GM13977 (cell line): ENCODE data around the gene KCNN3.

Experiments used
- DNase-seq: peaks from one replicate; pipeline ENCODE4 v3.0.0; 2012; ENCODE audit warnings: low spot score
- in situ Hi-C: fragments of 300-500 bp; cut with MboI; formaldehyde crosslinking; loops from one replicate; pipeline ENCODE4 v1.12.0; 2022; ENCODE audit warnings: low sequenced_read_pairs, low pct_unique_long_range_greater_than_20kb, mixed read lengths, inconsistent platforms; ENCODE audit not compliant: unreplicated experiment
- TF ChIP-seq, protein P1 (sequence below): IDR thresholded peaks from 2 replicates; pipeline ENCODE4 v1.5.1; 2012; ENCODE audit warnings: mild to moderate bottlenecking, control low read depth; ENCODE audit not compliant: insufficient read depth; ENCODE audit errors: extremely low read depth, missing control alignments

KCNN3 gene

DNA sequence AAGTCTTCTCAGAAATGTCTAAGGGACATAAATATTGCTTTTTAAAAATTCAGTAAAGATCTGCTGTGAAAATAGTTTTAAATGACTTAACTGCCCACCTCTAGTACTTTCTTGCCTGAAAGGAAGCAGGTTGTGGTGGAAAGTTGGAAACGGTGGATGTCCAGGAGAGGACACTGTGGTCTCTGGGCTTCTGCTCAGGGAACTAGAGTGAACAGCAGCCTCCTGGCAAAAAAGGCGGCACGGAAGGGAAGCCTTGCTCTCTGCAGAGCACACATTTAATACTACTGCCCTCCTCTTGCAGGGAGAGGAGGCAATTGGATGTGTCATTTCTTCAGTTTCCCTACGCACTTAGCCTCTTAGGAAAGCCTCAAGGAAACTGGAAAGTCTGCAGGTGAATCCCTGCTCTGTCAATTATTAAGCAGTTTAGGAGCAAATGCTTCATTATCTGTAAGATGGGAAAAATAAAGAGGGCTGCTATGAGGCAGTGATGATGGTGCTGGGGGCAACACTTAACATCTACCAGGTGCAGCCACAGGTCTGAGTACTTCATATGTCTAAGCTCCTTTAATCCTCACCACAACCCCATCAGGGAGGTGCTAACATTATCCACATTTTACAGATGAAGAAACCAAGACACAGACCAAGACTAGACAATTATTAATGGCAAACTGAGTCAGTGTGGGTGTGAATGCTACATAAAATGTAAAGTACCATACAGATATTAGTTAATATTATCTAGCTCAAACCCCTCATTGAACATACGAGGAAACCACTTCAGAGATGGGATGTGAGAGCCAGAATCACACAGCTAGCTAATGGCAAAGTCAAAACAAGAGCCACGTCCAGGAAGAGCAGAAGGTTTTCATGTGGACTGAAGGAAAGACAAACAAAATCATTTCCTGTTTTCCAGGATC is 153.2 kb downstream of the KCNN3 start:
- in situ Hi-C loops: no loop called here
- no peak for DNase-seq
- TF ChIP-seq, protein P1, sequence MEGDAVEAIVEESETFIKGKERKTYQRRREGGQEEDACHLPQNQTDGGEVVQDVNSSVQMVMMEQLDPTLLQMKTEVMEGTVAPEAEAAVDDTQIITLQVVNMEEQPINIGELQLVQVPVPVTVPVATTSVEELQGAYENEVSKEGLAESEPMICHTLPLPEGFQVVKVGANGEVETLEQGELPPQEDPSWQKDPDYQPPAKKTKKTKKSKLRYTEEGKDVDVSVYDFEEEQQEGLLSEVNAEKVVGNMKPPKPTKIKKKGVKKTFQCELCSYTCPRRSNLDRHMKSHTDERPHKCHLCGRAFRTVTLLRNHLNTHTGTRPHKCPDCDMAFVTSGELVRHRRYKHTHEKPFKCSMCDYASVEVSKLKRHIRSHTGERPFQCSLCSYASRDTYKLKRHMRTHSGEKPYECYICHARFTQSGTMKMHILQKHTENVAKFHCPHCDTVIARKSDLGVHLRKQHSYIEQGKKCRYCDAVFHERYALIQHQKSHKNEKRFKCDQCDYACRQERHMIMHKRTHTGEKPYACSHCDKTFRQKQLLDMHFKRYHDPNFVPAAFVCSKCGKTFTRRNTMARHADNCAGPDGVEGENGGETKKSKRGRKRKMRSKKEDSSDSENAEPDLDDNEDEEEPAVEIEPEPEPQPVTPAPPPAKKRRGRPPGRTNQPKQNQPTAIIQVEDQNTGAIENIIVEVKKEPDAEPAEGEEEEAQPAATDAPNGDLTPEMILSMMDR: no peak

DNA sequence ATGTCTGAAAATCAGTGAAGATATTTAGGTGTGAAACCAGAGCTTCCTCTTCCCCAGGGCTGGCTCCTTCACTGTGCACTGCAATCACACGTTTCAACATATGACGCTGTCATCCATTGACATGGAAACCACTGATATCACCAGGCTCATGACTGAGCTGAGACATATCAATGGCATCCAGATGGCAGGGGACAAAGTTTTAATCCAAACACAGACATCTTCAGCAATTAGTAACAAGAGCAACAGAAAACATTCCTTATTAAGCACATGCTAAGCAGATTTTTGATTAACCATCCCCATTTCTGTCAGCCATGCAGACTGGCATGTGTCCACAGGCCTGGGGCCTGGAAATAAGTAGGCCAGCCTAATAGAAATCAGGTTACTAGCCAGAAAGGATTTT is 154.1 kb downstream of the KCNN3 start:
- TF ChIP-seq, protein P1: no peak
- no peak for DNase-seq
- in situ Hi-C loops: no loop called here

DNA sequence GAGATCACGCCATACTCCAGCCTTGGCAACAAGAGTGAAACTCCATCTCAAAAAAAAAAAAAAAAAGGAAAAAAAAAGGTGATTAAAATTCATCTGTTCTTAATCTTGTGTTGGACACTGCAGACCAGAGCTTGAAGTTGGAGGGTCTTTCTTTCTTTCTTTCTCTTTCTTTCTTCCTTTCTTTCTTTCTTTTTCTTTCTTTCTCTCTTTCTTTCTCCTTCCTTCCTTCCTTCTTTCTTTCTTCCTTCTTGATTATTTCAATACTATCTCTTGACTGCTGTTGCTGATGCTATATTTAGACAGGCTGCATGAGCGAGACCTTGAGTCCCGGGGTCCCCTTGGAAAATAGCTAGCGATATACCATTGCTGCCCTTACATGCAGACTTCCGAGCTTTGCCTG is 154.7 kb downstream of the KCNN3 start:
- in situ Hi-C loops: no loop called here
- DNase-seq: no peak
- TF ChIP-seq, protein P1: no peak

DNA sequence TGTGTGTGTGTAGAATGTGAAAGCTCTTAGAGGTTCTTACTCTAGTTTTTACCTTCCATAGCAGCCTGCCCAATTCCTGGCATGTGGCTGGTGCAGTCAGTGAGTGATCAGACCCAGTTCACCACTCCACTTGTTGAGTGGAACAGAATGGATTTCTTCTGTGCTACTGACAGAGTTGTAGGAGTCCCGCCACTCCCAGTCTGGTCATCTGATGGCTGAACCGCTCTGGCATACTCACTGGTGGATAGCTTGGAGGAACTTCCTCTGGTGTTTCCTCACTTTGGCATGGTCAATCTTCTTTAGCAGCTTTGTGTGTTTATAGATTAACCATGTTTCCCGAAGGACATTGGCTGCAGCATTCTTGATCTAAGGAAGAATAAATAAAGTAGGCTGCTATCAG is 155.4 kb downstream of the KCNN3 start:
- no peak for DNase-seq
- TF ChIP-seq, protein P1: no peak
- in situ Hi-C loops: no loop called here

DNA sequence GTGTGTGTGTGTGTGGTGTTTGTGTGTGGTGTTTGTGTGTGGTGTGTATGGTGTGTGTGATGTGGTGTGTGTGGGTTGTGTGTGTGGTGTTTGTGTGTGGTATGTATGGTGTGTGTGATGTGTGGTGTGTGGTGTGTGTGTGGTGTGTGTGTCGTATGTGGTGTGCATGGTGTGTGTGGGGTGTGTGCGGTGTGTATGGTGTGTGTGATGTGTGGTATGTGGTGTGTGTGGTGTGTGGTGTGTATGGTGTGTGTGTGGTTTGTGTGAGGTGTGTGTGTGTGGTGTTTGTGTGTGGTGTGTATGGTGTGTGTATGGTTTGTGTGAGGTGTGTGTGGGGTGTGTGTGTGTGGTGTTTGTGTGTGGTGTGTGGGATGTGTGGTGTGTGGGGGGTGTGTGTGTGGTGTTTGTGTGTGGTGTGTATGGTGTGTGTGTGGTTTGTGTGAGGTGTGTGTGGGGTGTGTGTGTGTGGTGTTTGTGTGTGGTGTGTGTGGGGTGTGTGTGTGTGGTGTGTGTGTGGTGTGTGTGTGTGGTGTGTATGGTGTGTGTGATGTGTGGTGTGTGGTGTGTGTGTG is 155.9 kb downstream of the KCNN3 start:
- in situ Hi-C loops: no loop called here
- TF ChIP-seq, protein P1: no peak
- no peak for DNase-seq

DNA sequence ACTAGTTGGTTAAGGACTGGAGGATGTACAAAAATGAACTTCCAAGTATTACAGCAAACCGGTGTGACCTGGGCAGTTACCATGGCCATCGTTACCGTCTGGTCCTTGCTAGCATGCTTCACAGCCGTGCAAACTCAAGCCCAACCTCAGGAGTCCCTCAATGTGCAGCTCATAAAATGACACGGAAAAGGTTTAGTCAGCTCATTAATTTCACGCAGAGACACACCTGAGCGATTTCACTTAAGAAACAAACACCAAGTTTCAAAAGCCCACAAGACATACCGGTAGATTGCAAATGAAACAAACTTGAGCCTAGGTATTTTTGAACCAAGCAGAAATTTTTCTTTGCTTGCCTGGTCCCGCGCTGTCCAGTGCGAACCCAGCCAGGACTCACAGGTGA is 157.1 kb downstream of the KCNN3 start:
- TF ChIP-seq, protein P1: no peak
- no peak for DNase-seq
- in situ Hi-C loops: no loop called here
